H1 (cell line): Measurements from ENCODE around the gene PCDHGA1. TPM values are rescaled to one million over a fixed set of nuclear protein-coding genes. Genes with fewer than 3 reads are reported as not detected.

Source experiments
- CTCF ChIA-PET: fragments of 300-600 bp; sonication (Branson Sonifier 250); formaldehyde crosslinking; loops from one replicate; lab custom pipeline; 2021; ENCODE audit not compliant: partially characterized antibody; lab: Charles Lee
- POLR2A ChIA-PET: fragments of 300-600 bp; sonication (Branson Sonifier 250); formaldehyde crosslinking; loops from one replicate; lab custom pipeline; 2021; ENCODE audit warnings: inconsistent platforms; ENCODE audit not compliant: partially characterized antibody; lab: Charles Lee
- DNase-seq, 2 experiments: peaks; one replicate each; pipeline versions ENCODE4 v3.0.0 to v3.0.0-alpha.2; 2010 to 2022; ENCODE audit warnings: low spot score in 2 of 2, low read depth in 1 of 2, mixed read lengths in 1 of 2
- FAIRE-seq: peaks from 2 replicates; lab custom pipeline; 2011; peaks lifted over from hg19 to GRCh38; lab: Jason Lieb, UNC
- H2AFZ ChIP-seq: 2 replicates; pipeline ENCODE4 v1.8.1; 2012; ENCODE audit warnings: low read length, inconsistent platforms
- H2AK5ac ChIP-seq: 2 replicates; pipeline ENCODE4 v1.6.1; 2013; ENCODE audit warnings: low read depth, low read length
- H2BK120ac ChIP-seq: replicated peaks from 2 replicates; pipeline ENCODE3; 2013; ENCODE audit warnings: low read depth, low read length, inconsistent platforms
- H2BK12ac ChIP-seq: 2 replicates; pipeline ENCODE4 v1.6.1; 2013; ENCODE audit warnings: low read depth, low read length
- H2BK15ac ChIP-seq: 2 replicates; pipeline ENCODE4 v1.6.1; 2013; ENCODE audit warnings: low read length
- H2BK20ac ChIP-seq: 2 replicates; pipeline ENCODE4 v1.6.1; 2013; ENCODE audit warnings: low read length
- H2BK5ac ChIP-seq: 2 replicates; pipeline ENCODE4 v1.6.1; 2013; ENCODE audit warnings: low read depth, low read length
- H3K14ac ChIP-seq: 2 replicates; pipeline ENCODE4 v1.6.1; 2013; ENCODE audit warnings: inconsistent platforms; ENCODE audit not compliant: insufficient read length
- H3K18ac ChIP-seq: 2 replicates; pipeline ENCODE4 v1.6.1; 2013; ENCODE audit warnings: low read length; ENCODE audit errors: extremely low read depth
- H3K23ac ChIP-seq: 2 replicates; pipeline ENCODE4 v1.6.1; 2013; ENCODE audit warnings: inconsistent platforms; ENCODE audit not compliant: insufficient read length
- H3K23me2 ChIP-seq: 2 replicates; pipeline ENCODE4 v1.6.1; 2013; ENCODE audit warnings: low read depth, low read length
- H3K27ac ChIP-seq: 2 replicates; pipeline ENCODE4 v1.6.1; 2011; ENCODE audit warnings: low read depth, low read length, inconsistent platforms
- H3K27me3 ChIP-seq, 4 experiments: replicated peaks in 1 of 4; 1 replicate in 1 of 4; 2 replicates in 3 of 4; pipeline versions ENCODE4 v1.6.1 to v1.8.1; 2011 to 2013; ENCODE audit warnings: low read length in 3 of 4, mild to moderate bottlenecking in 3 of 4, inconsistent platforms in 2 of 4, mixed read lengths in 2 of 4, moderate library complexity in 1 of 4; ENCODE audit not compliant: control insufficient read depth in 3 of 4, insufficient read depth in 3 of 4; ENCODE audit errors: extremely low read depth in 1 of 4
- H3K36me3 ChIP-seq, 4 experiments: 2 replicates each; pipeline versions ENCODE4 v1.6.1 to v1.8.1; 2011 to 2013; ENCODE audit warnings: mild to moderate bottlenecking in 4 of 4, low read length in 3 of 4, moderate library complexity in 2 of 4, control low read depth in 1 of 4, inconsistent platforms in 1 of 4; ENCODE audit not compliant: insufficient read depth in 4 of 4, control insufficient read depth in 2 of 4
- H3K4ac ChIP-seq: replicated peaks from 2 replicates; pipeline ENCODE3; 2013; ENCODE audit warnings: low read length, low read depth, mixed read lengths, inconsistent platforms; ENCODE audit not compliant: insufficient read length
- H3K4me1 ChIP-seq, 4 experiments: replicated peaks in 1 of 4; 1 replicate in 1 of 4; 2 replicates in 3 of 4; pipeline versions ENCODE4 v1.6.1 to v1.8.1; 2011 to 2013; ENCODE audit warnings: low read length in 3 of 4, inconsistent platforms in 2 of 4, mixed read lengths in 1 of 4; ENCODE audit not compliant: insufficient read depth in 4 of 4, control insufficient read depth in 3 of 4
- H3K4me2 ChIP-seq, 2 experiments: 2 replicates each; pipeline versions ENCODE4 v1.6.1 to v1.8.1; 2011 to 2013; ENCODE audit warnings: low read depth in 2 of 2, low read length in 2 of 2, control low read depth in 1 of 2, inconsistent platforms in 1 of 2, mild to moderate bottlenecking in 1 of 2; ENCODE audit not compliant: insufficient read depth in 1 of 2
- H3K4me3 ChIP-seq, 4 experiments: fragments of 200-600, 300-600 bp in 1 of 4; sonication (generic), shearing (Covaris generic), sonication (Bioruptor Twin) in 1 of 4; 2 replicates each; pipeline versions ENCODE4 v1.5.1 to v1.8.1; 2011 to 2016; ENCODE audit warnings: low read length in 4 of 4, low read depth in 3 of 4, control low read depth in 2 of 4, inconsistent platforms in 2 of 4, mild to moderate bottlenecking in 2 of 4, mixed read lengths in 1 of 4, moderate library complexity in 1 of 4; ENCODE audit not compliant: insufficient read depth in 2 of 4; ENCODE audit errors: extremely low read depth in 1 of 4
- H3K56ac ChIP-seq: replicated peaks from 2 replicates; pipeline ENCODE3; 2013; ENCODE audit warnings: low read depth, mild to moderate bottlenecking, mixed read lengths, low read length, inconsistent platforms; ENCODE audit not compliant: insufficient read length
- H3K79me1 ChIP-seq: 2 replicates; pipeline ENCODE4 v1.6.1; 2013; ENCODE audit warnings: low read depth, low read length, control low read depth
- H3K79me2 ChIP-seq, 2 experiments: 2 replicates each; pipeline versions ENCODE4 v1.6.1 to v1.8.1; 2012 to 2013; ENCODE audit warnings: low read length in 2 of 2, mild to moderate bottlenecking in 2 of 2, inconsistent platforms in 1 of 2; ENCODE audit not compliant: insufficient read depth in 2 of 2, control insufficient read depth in 1 of 2
- H3K9ac ChIP-seq, 4 experiments: replicated peaks in 1 of 4; 1 replicate in 1 of 4; 2 replicates in 3 of 4; pipeline versions ENCODE4 v1.6.1 to v1.8.1; 2011 to 2013; ENCODE audit warnings: low read depth in 3 of 4, low read length in 3 of 4, control low read depth in 2 of 4, mild to moderate bottlenecking in 2 of 4, moderate library complexity in 2 of 4, inconsistent platforms in 1 of 4; ENCODE audit errors: extremely low read depth in 1 of 4
- H3K9me3 ChIP-seq, 2 experiments: 2 replicates each; pipeline versions ENCODE4 v1.6.1 to v1.8.1; 2012 to 2013; ENCODE audit warnings: mild to moderate bottlenecking in 2 of 2, moderate library complexity in 2 of 2, control low read depth in 1 of 2, inconsistent platforms in 1 of 2, low read depth in 1 of 2, low read length in 1 of 2, mixed read lengths in 1 of 2; ENCODE audit not compliant: insufficient read depth in 2 of 2
- H4K20me1 ChIP-seq, 2 experiments: replicated peaks in 1 of 2; 2 replicates each; pipeline versions ENCODE3 to v1.8.1; 2011 to 2013; ENCODE audit warnings: inconsistent platforms in 2 of 2, low read length in 2 of 2, mild to moderate bottlenecking in 1 of 2; ENCODE audit not compliant: insufficient read depth in 2 of 2, control insufficient read depth in 1 of 2
- H4K5ac ChIP-seq: 2 replicates; pipeline ENCODE4 v1.6.1; 2013; ENCODE audit warnings: low read length, low read depth, mixed read lengths, inconsistent platforms; ENCODE audit not compliant: insufficient read length
- H4K8ac ChIP-seq: 2 replicates; pipeline ENCODE4 v1.8.0; 2013; ENCODE audit warnings: mild to moderate bottlenecking, moderate library complexity, low read length, inconsistent platforms; ENCODE audit not compliant: insufficient read depth; ENCODE audit errors: extremely low read depth
- H4K91ac ChIP-seq: replicated peaks from 2 replicates; pipeline ENCODE3; 2013; ENCODE audit warnings: low read length, mixed read lengths, inconsistent platforms; ENCODE audit not compliant: insufficient read length
- ASH2L ChIP-seq: fragments of 200-600, 300-600 bp; sonication (generic); IDR thresholded peaks from one replicate; pipeline ENCODE4 v1.7.1; 2017; ENCODE audit warnings: low read length
- ATF2 ChIP-seq: IDR thresholded peaks from 2 replicates; pipeline ENCODE4 v1.6.1; 2012; ENCODE audit warnings: low read length, inconsistent platforms
- CREB1 ChIP-seq: IDR thresholded peaks from 2 replicates; pipeline ENCODE4 v1.6.1; 2012; ENCODE audit warnings: inconsistent platforms
- CTBP2 ChIP-seq: IDR thresholded peaks from 2 replicates; pipeline ENCODE4 v1.7.0; 2011; ENCODE audit warnings: borderline replicate concordance, mild to moderate bottlenecking, moderate library complexity, mixed read lengths, low read length; ENCODE audit not compliant: insufficient read depth, insufficient read length
- SP4 ChIP-seq: IDR thresholded peaks from 2 replicates; pipeline ENCODE4 v1.6.1; 2012; ENCODE audit warnings: low read length, inconsistent platforms
- TAF7 ChIP-seq: optimal IDR thresholded peaks from 2 replicates; pipeline ENCODE3; 2011; ENCODE audit warnings: low read depth, mild to moderate bottlenecking, inconsistent platforms, low read length, moderate library complexity, borderline replicate concordance
- TEAD4 ChIP-seq: IDR thresholded peaks from 2 replicates; pipeline ENCODE4 v1.6.1; 2012; ENCODE audit warnings: low read depth, low read length, inconsistent platforms, mixed read lengths
- WGBS, 2 experiments: shearing (Covaris generic) in 1 of 2; methylation state at CpG; one replicate each; pipeline versions ENCODE4 v1.1.6 to v1.1.7; 2013 to 2015; ENCODE audit warnings: low lambda C conversion rate in 2 of 2, mixed read lengths in 2 of 2, inconsistent platforms in 1 of 2, low coverage in 1 of 2, missing lambda C conversion rate in 1 of 2; ENCODE audit not compliant: insufficient replicate concordance in 2 of 2, insufficient coverage in 1 of 2, insufficient read length in 1 of 2; ENCODE audit errors: extremely low coverage in 1 of 2, missing lambda C conversion rate in 1 of 2; 5-methylcytosine and 5-hydroxymethylcytosine counted together
- polyA plus RNA-seq, 7 experiments: library from polyadenylated mRNA; depleted of rRNA in 3 of 7; stranded (reverse) in 5 of 7; unstranded in 2 of 7; fragments of >200 nt in 5 of 7; fragments of 200-250 nt in 2 of 7; gene quantifications; 1 replicate in 5 of 7; 2 replicates in 1 of 7; 4 replicates in 1 of 7; pipeline versions ENCODE4 v1.2.1 to v1.2.3, GENCODE V29; 2011 to 2013; ENCODE audit warnings: missing spikeins in 2 of 7, mixed read lengths in 2 of 7
- total RNA-seq: library from RNA; stranded (reverse); fragmentation: NEBNext Ultra II Directional; extraction: Animal tissue kit (Norgen Biotek cat#: 25700); gene quantifications from 2 replicates; pipeline ENCODE4 v1.2.1, GENCODE V29; 2021

Gene PCDHGA1
- total and polyA plus RNA-seq, 2 of the 8 experiments (the other 6 are each of a cell fraction or from before 2014, with no cell fraction given) = 0.57 to 0.89 TPM

DNA sequence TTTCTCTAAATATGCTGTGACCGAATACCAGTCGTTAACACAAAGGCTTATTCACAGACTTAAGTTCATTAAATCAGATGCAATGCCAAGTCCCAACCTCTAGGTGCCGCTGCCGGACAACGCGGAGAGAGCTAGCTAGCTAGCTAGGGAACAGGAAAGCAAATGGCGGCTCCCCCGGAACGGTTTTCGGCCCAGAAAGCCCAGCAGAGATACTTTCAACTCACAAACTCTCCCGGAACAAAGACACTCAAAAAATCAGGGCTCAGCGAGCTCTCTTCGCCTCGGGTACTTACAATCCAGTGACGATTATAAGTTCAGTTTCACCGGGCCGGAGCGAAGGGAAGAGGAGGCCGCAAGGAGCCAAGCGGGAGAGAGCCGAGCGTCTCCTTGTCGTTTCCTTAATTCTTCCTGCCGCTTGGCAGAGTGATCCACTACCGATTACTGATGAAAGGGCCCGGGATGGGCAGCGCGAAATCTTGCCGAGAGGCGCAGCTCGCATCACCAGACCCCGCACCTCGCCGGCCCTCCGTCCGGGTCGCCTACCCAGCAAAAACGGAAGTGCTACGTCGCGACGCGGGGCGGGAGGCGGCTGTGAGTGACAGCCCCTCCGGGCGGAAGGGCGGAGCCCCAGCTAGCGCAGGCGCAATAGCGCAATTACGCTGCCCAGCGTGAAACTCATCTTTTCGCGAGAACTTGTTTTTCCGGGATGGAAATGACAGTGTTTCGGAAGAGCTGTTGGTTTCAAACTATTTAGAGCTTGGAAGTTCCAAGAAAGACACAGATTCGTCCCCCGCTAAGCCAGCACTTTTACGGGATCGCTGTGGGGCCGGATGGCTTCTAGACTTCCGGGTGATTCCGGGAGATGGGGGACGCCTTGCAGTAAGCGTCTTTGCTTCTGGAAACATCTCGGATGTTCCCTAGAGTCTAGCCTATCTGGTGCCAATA is 9.8 kb upstream of the PCDHGA1 start, which contains the start of gene TAF7:
Gene TAF7, minus strand, starts transcription at position 560 of the 945 bp plus-strand sequence. CDS start 740 bp downstream, outside the sequence.
- no peaks in the 10 kb centered on the region for H4K20me1 ChIP-seq
- H3K27me3 ChIP-seq = no peaks in the 10 kb centered on the region
- peak within 1 kb of the TSS; percentile 84; the same call in 1 of the 2 replicates for H2AK5ac ChIP-seq
- H2BK5ac ChIP-seq = peak within 1 kb of the TSS; percentile 93
- 3% methylated on average over 67 of the region's 67 CpGs; no CpG with 5 or more reads in 1 of the 2 experiments for WGBS, 2 experiments
- H3K9ac ChIP-seq = peak within 1 kb of the TSS; percentile 93 to 98 (median 96)
- DNase-seq (peak; percentile 77 to 95), FAIRE-seq (peak; percentile 79)
- no peak within 1 kb of the TSS for H2BK12ac ChIP-seq
- H4K5ac ChIP-seq = peak within 1 kb of the TSS; percentile 40
- H2BK120ac ChIP-seq = peak within 1 kb of the TSS; percentile 78
- H3K56ac ChIP-seq = peak within 1 kb of the TSS; percentile 83
- H4K91ac ChIP-seq = peak within 1 kb of the TSS; percentile 45
- no peaks in the 10 kb centered on the region for H3K79me1 ChIP-seq
- H3K23ac ChIP-seq = no peak within 1 kb of the TSS
- peak within 1 kb of the TSS; percentile 100 for H2AFZ ChIP-seq
- peaks cover 5 to 27% (median 19%) of the 10 kb centered on the region in 4 experiments; a peak in 6 of 8 replicates for H3K36me3 ChIP-seq
- peaks cover 3% of the 10 kb centered on the region for H3K23me2 ChIP-seq
- peaks cover 11 to 25% of the 10 kb centered on the region in 2 experiments for H3K79me2 ChIP-seq
- H3K14ac ChIP-seq = no peak within 1 kb of the TSS
- peak within 1 kb of the TSS; percentile 68 for H3K18ac ChIP-seq
- H3K4me1 ChIP-seq = no peaks in the 10 kb centered on the region
- H2BK20ac ChIP-seq = no peak within 1 kb of the TSS
- H3K27ac ChIP-seq = peak within 1 kb of the TSS; percentile 95
- peak within 1 kb of the TSS; percentile 92 for H3K4ac ChIP-seq
- peak within 1 kb of the TSS; percentile 79 to 99 (median 92) for H3K4me3 ChIP-seq
- H4K8ac ChIP-seq = peak within 1 kb of the TSS; percentile 96; the same call in 1 of the 2 replicates
- H2BK15ac ChIP-seq = no peak within 1 kb of the TSS
- ChIA-PET CTCF (interaction anchor here (0.6 to 5.0 kb wide), 56 partner anchors 9 to 297 kb away, joined by 3 to 30 read pairs (median 5); partner anchors contain the start of genes PCDHB12, PCDHB13, PCDHB14 and PCDHB15), POLR2A (interaction anchor here (0.6 to 3.1 kb wide), 23 partner anchors 9 to 299 kb away, joined by 3 to 18 read pairs (median 4); partner anchors contain the start of genes DIAPH1, PCDHB15, PCDHB5 and PCDHGA1)
- H3K4me2 ChIP-seq = peak within 1 kb of the TSS; percentile 66 to 74
- peaks cover 22 to 27% of the 10 kb centered on the region in 2 experiments for H3K9me3 ChIP-seq
- TF ChIP-seq SP4 (peak; percentile 72), ATF2 (peak; percentile 5; the same call in 1 of the 2 replicates), CREB1 (peak; percentile 80), TAF7 (peak; percentile 93), CTBP2 (no peak), TEAD4 (peak; percentile 30; the same call in 1 of the 2 replicates), ASH2L (peak; percentile 76)
